HG02678 (cell line): ENCODE measurements around the gene PRICKLE4.
"Not testable (repeated sequence)": the region's sequence is repeated elsewhere in the genome, so short reads cannot be mapped to it uniquely, and the experiment has no call there.

Experiments
- ATAC-seq: cut with Tn5 transposase; IDR thresholded peaks from one replicate; pipeline ENCODE4 v1.9.1; 2021; ENCODE audit warnings: mild to moderate bottlenecking, moderate library complexity; ENCODE audit not compliant: unreplicated experiment

PRICKLE4 gene

DNA sequence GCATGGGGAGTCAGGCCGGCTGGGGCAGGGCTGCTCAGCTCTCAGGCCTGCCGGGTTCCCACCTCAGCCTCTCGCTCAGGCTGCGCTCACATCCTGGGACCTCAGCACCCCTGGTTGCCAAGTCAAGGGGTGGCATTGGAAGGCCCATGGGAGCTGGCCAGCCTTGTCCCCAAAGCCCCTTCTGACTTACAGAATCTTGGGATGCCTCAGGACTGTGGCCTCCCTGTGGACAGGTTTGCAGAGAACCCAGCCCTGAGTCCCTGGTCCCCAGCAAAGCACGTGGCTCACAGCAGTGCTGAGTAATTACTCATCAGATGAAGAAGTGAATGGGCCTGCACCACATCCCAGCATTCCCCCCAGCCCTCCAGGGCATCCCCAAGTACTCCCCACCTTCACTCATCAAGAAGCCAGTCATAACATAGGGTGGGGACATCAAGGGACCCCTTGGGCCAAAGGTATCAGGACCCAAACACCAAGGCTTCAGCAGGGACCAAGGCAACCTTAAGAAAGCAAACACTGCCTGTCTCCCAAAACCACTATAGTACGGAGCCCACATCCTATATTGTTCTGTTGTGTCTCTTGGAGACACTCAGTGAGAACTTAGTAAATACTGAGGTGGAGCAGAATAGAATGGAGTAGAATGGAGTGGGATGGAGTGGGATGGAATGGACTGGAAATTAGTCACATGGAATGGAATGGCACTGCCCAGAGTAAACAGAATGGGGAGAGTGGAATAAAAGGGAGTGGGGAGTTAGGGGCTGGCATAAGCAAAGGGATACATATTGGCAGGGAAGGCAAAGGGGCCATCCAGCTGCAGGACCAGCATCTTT is 37.0 kb upstream of the PRICKLE4 start:
- ATAC-seq: no peak

- no peak for ATAC-seq
Observed at GRCh38 chr6:41744236-41744787, 36.3 kb upstream of the PRICKLE4 start.

- no peak for ATAC-seq
Observed at GRCh38 chr6:41746107-41746506, 34.5 kb upstream of the PRICKLE4 start.

DNA sequence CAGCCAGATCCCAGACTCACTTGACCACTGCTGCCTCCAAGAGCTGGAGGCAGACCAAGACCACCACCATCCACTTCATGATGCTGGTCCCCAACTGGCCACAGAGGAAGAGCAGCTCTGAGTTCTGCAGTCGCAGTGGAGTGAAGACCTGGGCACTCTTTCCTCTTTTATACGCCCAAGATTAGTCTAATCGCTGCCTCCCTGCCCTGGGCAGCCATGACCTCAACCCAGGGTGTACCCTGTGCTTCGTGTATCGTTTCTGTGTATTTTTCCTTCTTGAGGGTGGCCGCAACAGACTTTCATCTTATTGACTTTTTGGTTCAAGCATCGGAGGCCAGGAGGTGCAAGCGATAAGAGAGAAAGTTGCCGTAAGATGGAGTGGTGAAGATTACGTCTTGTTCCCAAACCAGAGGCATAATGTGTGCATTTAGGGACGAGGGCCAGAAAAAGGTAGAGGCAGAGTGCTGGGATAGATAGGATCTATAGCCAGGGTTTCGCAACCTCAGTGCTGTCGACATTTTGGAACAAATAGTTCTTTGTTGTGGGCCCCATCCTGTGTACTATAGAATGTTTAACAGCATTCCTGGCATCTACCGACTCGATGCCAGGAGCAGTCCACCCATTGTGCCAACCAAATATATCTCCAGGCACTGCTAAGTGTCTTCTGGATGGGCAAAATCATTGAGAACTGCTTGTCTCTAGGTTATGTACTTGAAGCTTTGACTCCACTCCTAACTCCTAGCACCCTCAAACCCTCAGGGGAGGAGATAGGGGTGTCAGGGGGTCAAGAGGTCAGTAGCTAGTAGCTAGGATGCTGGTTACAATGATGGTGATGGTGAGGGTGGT is 33.1 kb upstream of the PRICKLE4 start, which contains the start of gene PGC:
Gene PGC (minus strand): TSS at position 142 of the 846 bp plus-strand sequence. CDS start 63 bp downstream, at position 79.
- no peak for ATAC-seq

GRCh38 chr6:41748102-41748477 is 32.5 kb upstream of the PRICKLE4 start:
- ATAC-seq: no peak

DNA sequence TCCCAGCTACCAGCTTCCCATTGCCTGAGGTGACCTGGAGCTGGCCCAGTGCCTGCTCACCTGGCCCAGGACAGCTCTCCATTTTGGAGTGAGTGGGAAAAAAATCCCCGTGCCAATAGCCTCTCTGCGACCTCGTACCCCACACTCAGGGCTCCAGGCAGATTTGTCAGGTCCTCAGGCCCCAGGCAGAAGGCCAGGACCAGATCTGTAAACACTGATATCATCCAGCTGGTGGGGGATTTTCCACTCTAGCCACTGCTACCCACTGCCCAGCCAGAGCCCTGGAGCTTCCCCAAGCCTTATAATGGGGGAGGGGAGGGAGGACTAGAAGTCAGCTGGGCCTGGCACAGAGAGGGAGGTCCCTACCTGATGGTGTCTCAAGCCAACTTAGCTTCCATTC is 32.0 kb upstream of the PRICKLE4 start:
- ATAC-seq: no peak

GRCh38 chr6:41750374-41750773 is 30.2 kb upstream of the PRICKLE4 start:
- ATAC-seq: no peak

- no peak for ATAC-seq
Observed at GRCh38 chr6:41755895-41756294, 24.7 kb upstream of the PRICKLE4 start.

DNA sequence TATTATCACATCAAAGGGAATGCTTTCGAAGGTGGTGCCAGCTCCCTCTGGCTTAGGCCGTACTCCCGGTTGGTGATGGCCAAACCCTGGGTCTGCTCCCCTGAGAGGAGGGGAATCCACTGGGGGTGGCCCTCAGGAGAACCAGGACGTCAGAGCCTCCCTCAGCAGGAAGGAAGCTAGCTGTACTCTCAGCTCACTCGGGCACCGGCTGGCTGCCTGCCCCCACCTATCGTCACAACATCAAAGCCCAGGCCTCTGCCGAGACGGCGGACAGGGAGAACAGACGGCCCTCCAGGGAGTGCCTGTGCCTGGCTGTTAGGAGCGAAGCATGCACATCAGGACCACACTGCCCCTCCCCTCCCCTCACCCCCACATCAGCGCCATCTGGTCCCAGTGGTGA is 24.2 kb upstream of the PRICKLE4 start:
- ATAC-seq: no peak

DNA sequence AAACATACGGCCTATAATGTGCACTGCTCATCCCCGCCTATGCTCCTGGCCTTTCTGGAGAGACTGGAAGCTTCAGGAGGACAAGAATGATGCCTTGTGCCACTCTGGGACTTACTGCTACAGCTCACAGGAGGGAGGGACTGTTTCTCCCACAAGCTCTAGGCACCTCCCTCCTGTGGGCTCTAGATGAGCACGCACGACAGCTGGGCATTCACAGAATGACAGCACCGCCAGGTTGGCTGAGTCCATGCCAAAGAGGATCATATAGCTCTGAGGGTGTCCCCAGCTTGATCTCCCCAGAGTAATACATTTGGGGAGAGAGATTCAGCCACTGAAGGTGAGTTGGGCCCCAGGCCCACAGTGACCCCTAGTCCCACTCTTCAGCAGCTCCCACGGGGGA is 23.3 kb upstream of the PRICKLE4 start:
- no peak for ATAC-seq

GRCh38 chr6:41757931-41758640 is 22.5 kb upstream of the PRICKLE4 start:
- ATAC-seq: no peak

DNA sequence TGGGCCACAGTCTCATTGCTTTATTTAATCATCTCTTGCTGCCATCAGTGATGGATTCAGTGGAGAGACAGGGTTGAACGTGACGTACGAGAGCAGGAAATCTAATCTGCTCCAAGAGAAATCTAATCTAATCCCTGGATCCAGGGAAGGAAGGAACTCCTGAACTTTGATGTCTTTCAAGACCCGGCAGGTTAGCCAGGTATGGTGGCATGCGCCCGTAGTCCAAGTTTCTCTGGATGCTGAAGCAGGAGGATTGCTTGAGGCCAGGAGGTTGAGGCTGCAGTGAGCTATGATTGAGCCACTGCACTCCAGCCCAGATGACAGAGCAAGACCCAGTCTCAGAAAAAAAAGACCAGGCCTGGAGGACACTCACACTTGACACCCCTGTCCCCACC is 21.9 kb upstream of the PRICKLE4 start:
- no peak for ATAC-seq

- no peak for ATAC-seq
Observed at GRCh38 chr6:41759106-41759904, 21.3 kb upstream of the PRICKLE4 start.

GRCh38 chr6:41759905-41760579 is 20.5 kb upstream of the PRICKLE4 start:
- no peak for ATAC-seq

GRCh38 chr6:41763470-41763869 is 17.1 kb upstream of the PRICKLE4 start:
- ATAC-seq: no peak

DNA sequence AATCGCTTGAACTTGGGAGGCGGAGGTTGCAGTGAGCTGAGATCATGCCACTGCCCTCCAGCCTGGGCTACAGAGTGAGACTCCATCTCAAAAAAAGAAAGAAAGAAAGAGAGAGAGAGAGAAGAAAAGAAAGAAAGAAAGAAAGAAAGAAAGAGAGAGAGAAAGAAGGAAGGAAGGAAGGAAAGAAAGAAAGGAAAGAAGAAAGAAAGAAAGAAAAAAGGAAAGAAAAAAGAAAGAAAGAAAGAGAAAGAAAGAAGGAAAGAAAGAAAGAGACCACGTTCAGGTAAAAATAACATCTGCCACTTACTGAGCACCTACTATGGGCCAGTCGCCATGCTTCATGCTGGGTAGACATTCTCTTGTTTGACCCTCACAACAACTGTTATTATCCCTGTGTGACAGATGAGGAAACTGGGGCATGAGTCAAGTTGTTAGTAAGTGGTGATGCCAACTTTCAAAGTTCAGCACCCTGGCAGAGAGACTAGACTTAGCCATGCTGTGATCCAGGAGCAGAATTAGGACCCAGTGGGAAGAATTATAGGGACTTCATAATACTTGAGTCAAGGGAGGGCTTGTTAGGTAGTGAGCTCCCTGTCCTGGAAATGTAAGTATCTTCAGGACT is 14.4 kb upstream of the PRICKLE4 start:
- not testable (repeated sequence) for ATAC-seq

- no peak for ATAC-seq
Observed at GRCh38 chr6:41767112-41767833, 13.3 kb upstream of the PRICKLE4 start.

DNA sequence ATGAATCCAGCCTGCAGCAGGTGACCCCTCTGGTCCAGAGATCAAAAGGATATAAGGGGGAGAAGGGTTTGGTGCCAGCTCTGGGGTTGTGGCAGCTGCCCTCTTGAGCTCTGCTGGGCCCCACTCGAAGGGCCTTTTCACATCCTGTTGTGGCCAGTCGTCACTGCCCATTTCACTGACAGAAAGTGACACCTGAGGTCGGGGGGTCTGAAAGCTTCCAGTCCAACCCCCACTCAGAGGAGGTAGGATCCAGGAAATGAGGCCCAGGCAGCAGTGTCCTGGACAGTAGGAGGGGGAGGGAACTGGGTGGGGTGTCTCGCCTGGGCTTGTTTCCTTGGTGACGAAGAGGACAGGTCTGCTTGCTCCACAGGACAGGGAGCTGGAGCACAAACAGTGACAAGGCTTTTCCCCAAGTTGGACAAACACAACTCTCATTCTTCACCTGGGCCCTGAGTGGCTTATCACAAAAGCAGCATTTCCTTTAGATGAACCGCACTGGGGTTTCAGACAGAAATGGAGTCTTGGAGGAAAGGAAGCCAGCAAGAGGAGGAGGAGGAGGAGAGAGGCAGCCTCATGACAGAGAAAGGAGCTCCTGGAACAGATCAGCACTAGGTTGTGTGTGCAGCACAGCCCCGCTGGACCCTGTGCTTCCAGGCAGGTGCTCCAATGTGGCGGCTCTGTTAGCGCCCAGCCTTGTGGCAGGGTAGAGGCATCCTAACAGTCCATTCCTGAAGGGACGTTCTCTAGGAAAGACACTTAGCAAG is 11.9 kb upstream of the PRICKLE4 start:
- ATAC-seq: no peak
